GM12878 (cell line): ENCODE data around the gene SLC12A7. TPM values are rescaled to one million over a fixed set of nuclear protein-coding genes. Genes with fewer than 3 reads are reported as not detected.

ENCODE experiments used
- ATAC-seq: fragments of 200-7000 bp; cut with Tn5 transposase; 3 replicates; pipeline ENCODE4 v1.9.1; 2020; ENCODE audit warnings: mild to moderate bottlenecking, moderate library complexity
- BruUV-seq: library from RNA; stranded (reverse); fragments of 400-500 nt; replicated peaks from 2 replicates; lab custom pipeline; 2021; lab: Mats Ljungman, UMichigan
- CTCF ChIA-PET: fragments of 300-600 bp; sonication (Branson Sonifier 250); formaldehyde crosslinking; extraction: SDS; loops from one replicate; lab custom pipeline; 2021; ENCODE audit warnings: inconsistent platforms; lab: Yijun Ruan, JAX
- POLR2A ChIA-PET: fragments of 350-600 bp; formaldehyde crosslinking; extraction: SDS; loops from one replicate; lab custom pipeline; 2021; ENCODE audit warnings: inconsistent platforms; lab: Charles Lee
- RAD21 ChIA-PET: fragments of 300-600 bp; sonication (Branson Sonifier 250); formaldehyde crosslinking; loops from one replicate; lab custom pipeline; 2023; ENCODE audit warnings: antibody characterized with exemption; ENCODE audit not compliant: unreplicated experiment; lab: Charles Lee
- SMC1A ChIA-PET: fragments of 300-600 bp; sonication (Branson Sonifier 250); formaldehyde crosslinking; loops from one replicate; lab custom pipeline; 2023; ENCODE audit not compliant: unreplicated experiment, uncharacterized antibody; lab: Charles Lee
- DNase-seq: peaks from one replicate; pipeline ENCODE4 v3.0.0-alpha.2; 2011; ENCODE audit warnings: low read depth, low spot score
- FAIRE-seq: peaks from 3 replicates; lab custom pipeline; 2011; peaks lifted over from hg19 to GRCh38; lab: Jason Lieb, UNC
- H2AFZ ChIP-seq: 2 replicates; pipeline ENCODE4 v1.6.0; 2011; ENCODE audit warnings: low read depth, low read length, control low read depth; ENCODE audit not compliant: control insufficient read depth
- H3K27ac ChIP-seq: 2 replicates; pipeline ENCODE4 v1.5.1; 2011; ENCODE audit warnings: control low read depth; ENCODE audit not compliant: control insufficient read depth, insufficient read depth
- H3K27me3 ChIP-seq, 2 experiments: replicated peaks in 1 of 2; 2 replicates each; pipeline versions ENCODE4 v1.6.0 to v1.6.1; 2011; ENCODE audit warnings: low read length in 1 of 2; ENCODE audit not compliant: control insufficient read depth in 2 of 2, insufficient read depth in 2 of 2
- H3K36me3 ChIP-seq, 2 experiments: 2 replicates each; pipeline ENCODE4 v1.5.1; 2011; ENCODE audit warnings: low read length in 1 of 2; ENCODE audit not compliant: control insufficient read depth in 2 of 2, insufficient read depth in 2 of 2
- H3K4me1 ChIP-seq: 2 replicates; pipeline ENCODE4 v1.6.1; 2011; ENCODE audit warnings: mild to moderate bottlenecking, low read length, moderate library complexity, mixed read lengths; ENCODE audit not compliant: control insufficient read depth, insufficient read depth
- H3K4me2 ChIP-seq: 2 replicates; pipeline ENCODE4 v1.6.0; 2011; ENCODE audit warnings: control low read depth; ENCODE audit not compliant: control insufficient read depth, insufficient read depth
- H3K4me3 ChIP-seq: fragments of 200-600 bp; sonication (generic); 2 replicates; pipeline ENCODE4 v1.5.1; 2016
- H3K79me2 ChIP-seq: 2 replicates; pipeline ENCODE4 v1.6.0; 2011; ENCODE audit warnings: low read length; ENCODE audit not compliant: control insufficient read depth, insufficient read depth
- H3K9ac ChIP-seq: 2 replicates; pipeline ENCODE4 v1.8.0; 2011; ENCODE audit warnings: low read length, control low read depth, mixed read lengths; ENCODE audit not compliant: control insufficient read depth, insufficient read depth
- H3K9me3 ChIP-seq: replicated peaks from 3 replicates; pipeline ENCODE4 v1.5.1; 2011; ENCODE audit warnings: mild to moderate bottlenecking, low read length; ENCODE audit not compliant: control insufficient read depth, insufficient read depth
- H4K20me1 ChIP-seq: 2 replicates; pipeline ENCODE4 v1.6.0; 2011; ENCODE audit not compliant: control insufficient read depth, insufficient read depth
- BMI1 ChIP-seq: fragments of 450-650 bp; IDR thresholded peaks from 2 replicates; pipeline ENCODE4 v1.6.1; 2016; ENCODE audit warnings: mild to moderate bottlenecking, moderate library complexity, borderline replicate concordance
- BRCA1 ChIP-seq: IDR thresholded peaks from 2 replicates; pipeline ENCODE4 v1.6.1; 2011; ENCODE audit warnings: low read depth, low read length, improper control_type of control experiment
- ESRRA ChIP-seq: IDR thresholded peaks from 2 replicates; pipeline ENCODE4 v1.6.1; 2012; ENCODE audit warnings: mild to moderate bottlenecking, low read length, improper control_type of control experiment
- EZH2 ChIP-seq: IDR thresholded peaks from 2 replicates; pipeline ENCODE4 v1.6.1; 2012; ENCODE audit warnings: low read depth, mild to moderate bottlenecking, control low read depth, inconsistent platforms, low read length, borderline replicate concordance; ENCODE audit not compliant: control insufficient read depth
- HSF1 ChIP-seq: fragments of 150-350 bp; IDR thresholded peaks from 2 replicates; pipeline ENCODE4 v1.6.1; 2014; ENCODE audit warnings: mild to moderate bottlenecking, low read depth, low read length
- KLF5 ChIP-seq: fragments of 450-650 bp; IDR thresholded peaks from 2 replicates; pipeline ENCODE4 v1.6.1; 2014; ENCODE audit warnings: mild to moderate bottlenecking; ENCODE audit not compliant: partially characterized antibody
- NFIC ChIP-seq: IDR thresholded peaks from 2 replicates; pipeline ENCODE4 v1.6.1; 2012; ENCODE audit warnings: low read depth, mild to moderate bottlenecking, inconsistent platforms, low read length, moderate library complexity
- PML ChIP-seq: IDR thresholded peaks from 2 replicates; pipeline ENCODE4 v1.6.1; 2012; ENCODE audit warnings: low read length, inconsistent platforms
- SMC3 ChIP-seq: IDR thresholded peaks from 2 replicates; pipeline ENCODE4 v1.6.1; 2011; ENCODE audit warnings: low read length, improper control_type of control experiment, borderline replicate concordance
- SUZ12 ChIP-seq: fragments of 200-600 bp; sonication (generic); IDR thresholded peaks from one replicate; pipeline ENCODE4 v1.6.1; 2018; ENCODE audit warnings: antibody characterized with exemption, mild to moderate bottlenecking; ENCODE audit not compliant: unreplicated experiment
- YBX1 ChIP-seq: fragments of 450-650 bp; IDR thresholded peaks from 2 replicates; pipeline ENCODE4 v1.6.1; 2016; ENCODE audit warnings: antibody characterized with exemption
- ZBED1 ChIP-seq: IDR thresholded peaks from 2 replicates; pipeline ENCODE4 v1.6.1; 2016; ENCODE audit warnings: borderline replicate concordance
- WGBS: methylation state at CpG from one replicate; pipeline ENCODE4 v1.1.6; 2016; ENCODE audit warnings: low lambda C conversion rate; ENCODE audit not compliant: insufficient replicate concordance, insufficient coverage; ENCODE audit errors: missing lambda C conversion rate; 5-methylcytosine and 5-hydroxymethylcytosine counted together
- in situ Hi-C: fragments of 300-500 bp; cut with MboI; formaldehyde crosslinking; loops from 9 replicates; pipeline ENCODE4 v1.14.3; 2018; ENCODE audit warnings: mixed read lengths
- intact Hi-C: fragments of 100-400 bp; cut with micrococcal nuclease; formaldehyde crosslinking; loops from one replicate; pipeline ENCODE4 v1.14.2; 2022; ENCODE audit not compliant: unreplicated experiment
- polyA plus RNA-seq, 11 experiments: library from polyadenylated mRNA; depleted of rRNA in 4 of 11; unstranded in 6 of 11; stranded (reverse) in 5 of 11; fragments of >200 nt; fragmentation: Nextera tagmentation in 4 of 11; fragmentation: Illumina TruSeq in 1 of 11; extraction: Ambion mirVana in 4 of 11; extraction: Trizol in 1 of 11; gene quantifications; 1 replicate in 1 of 11; 2 replicates in 10 of 11; pipeline versions ENCODE4 v1.2.1 to v1.2.3, GENCODE V29; 2011 to 2016; ENCODE audit warnings: inconsistent platforms in 2 of 11, missing spikeins in 2 of 11, low read depth in 1 of 11
- total RNA-seq, 4 experiments: library from RNA; depleted of rRNA in 3 of 4; stranded (reverse); fragments of >200 nt in 3 of 4; fragmentation: Illumina TruSeq in 1 of 4; extraction: Trizol in 1 of 4; gene quantifications; 2 replicates each; pipeline versions ENCODE4 v1.2.1 to v1.2.3, GENCODE V29; 2013 to 2021

Gene SLC12A7
- total and polyA plus RNA-seq, 10 of the 15 experiments (the other 5 are each of a cell fraction or from before 2014, with no cell fraction given): 0.10 to 10.0 (median 2.9) TPM

- TF ChIP-seq ZBED1 (no peak), SUZ12 (no peak), YBX1 (no peak), EZH2 (no peak), KLF5 (no peak), ESRRA (no peak), SMC3 (no peak)
Measured at GRCh38 chr5:1112596-1113331, 901 bp upstream of the SLC12A7 start (continued).

DNA sequence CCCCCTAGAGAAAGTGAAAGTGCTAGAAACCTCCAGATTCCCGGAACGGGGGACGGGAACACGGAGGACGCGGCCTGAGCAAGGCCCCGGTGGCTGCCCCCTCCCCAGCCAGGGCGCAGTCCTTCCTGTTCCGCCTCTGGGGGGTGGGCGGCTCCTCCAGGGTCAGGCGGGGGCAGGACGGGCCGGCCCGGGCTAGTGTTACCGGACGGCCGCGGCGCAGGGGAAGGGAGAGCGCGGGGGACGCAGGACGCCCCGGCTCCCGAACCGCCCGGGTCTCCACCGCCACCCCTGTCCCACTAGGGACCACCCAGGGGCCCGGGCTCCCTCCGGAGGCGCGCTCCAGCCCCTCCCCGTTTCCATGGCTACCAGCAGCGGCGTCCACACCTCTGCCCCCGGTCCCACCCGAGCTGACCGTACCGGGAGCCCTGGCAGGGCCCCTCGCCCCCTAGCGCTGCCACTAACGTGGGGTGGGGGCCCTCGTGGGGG is 579 bp downstream of the SLC12A7 start:
- no peak overlapping the region for H2AFZ ChIP-seq
- no peak overlapping the region; the same call in 1 of the 2 replicates for H3K27ac ChIP-seq
- peak overlapping the region; percentile 42; the same call in 1 of the 2 replicates for H3K4me2 ChIP-seq
- no peaks in the 10 kb centered on the region for H3K4me1 ChIP-seq
- peak overlapping the region; percentile 55; the same call in 1 of the 2 replicates for H3K4me3 ChIP-seq
- ChIA-PET SMC1A (no interaction called here), CTCF (no interaction called here), RAD21 (no interaction called here), POLR2A (no interaction called here)
- intact Hi-C loops: no loop called here
- in situ Hi-C loops: no loop called here
- ATAC-seq (peak; percentile 33), FAIRE-seq (no peak), DNase-seq (no peak)
- H3K9me3 ChIP-seq: no peaks in the 10 kb centered on the region
- no TSS peak for BruUV-seq
- H3K36me3 ChIP-seq: no peaks in the 10 kb centered on the region
- no peaks in the 10 kb centered on the region for H4K20me1 ChIP-seq
- H3K79me2 ChIP-seq: peaks cover 2% of the 10 kb centered on the region; the same call in 1 of the 2 replicates
- TF ChIP-seq PML (no peak), HSF1 (peak; percentile 64; the same call in 1 of the 2 replicates), BRCA1 (no peak), NFIC (no peak), BMI1 (peak; percentile 77)
- WGBS: 6% methylated on average over 16 of the region's 43 CpGs
- peaks cover 0 to 1% of the 10 kb centered on the region in 2 experiments; a peak in 3 of 4 replicates for H3K27me3 ChIP-seq
- peak overlapping the region; percentile 44; the same call in 1 of the 2 replicates for H3K9ac ChIP-seq
